GM12878 (cell line): ENCODE results near the gene ADAP1.

ENCODE experiments used
- BHLHE40 ChIP-seq, 2 experiments: fragments of 450-650 bp in 1 of 2; IDR thresholded peaks; 2 replicates each; pipeline ENCODE4 v1.6.1; 2011 to 2017; ENCODE audit warnings: low read depth in 2 of 2, borderline replicate concordance in 1 of 2, improper control_type of control experiment in 1 of 2, low read length in 1 of 2, mild to moderate bottlenecking in 1 of 2
- CTCF ChIP-seq, 3 experiments: IDR thresholded peaks in 2 of 3; conservative IDR thresholded peaks in 1 of 3; 2 replicates each; pipeline ENCODE4 v1.5.1; 2011; ENCODE audit warnings: low read depth in 3 of 3, low read length in 3 of 3, mild to moderate bottlenecking in 3 of 3, control low read depth in 2 of 3, moderate library complexity in 2 of 3, inconsistent platforms in 1 of 3, mixed read lengths in 1 of 3; ENCODE audit not compliant: control insufficient read depth in 2 of 3, insufficient read depth in 1 of 3; ENCODE audit errors: extremely low read depth in 1 of 3
- CUX1 ChIP-seq: IDR thresholded peaks from 2 replicates; pipeline ENCODE4 v1.6.1; 2012; ENCODE audit warnings: improper control_type of control experiment, low read depth, low read length; ENCODE audit not compliant: insufficient replicate concordance
- HDAC6 ChIP-seq: fragments of 200-600 bp; sonication (generic); IDR thresholded peaks from one replicate; pipeline ENCODE4 v1.8.0; 2017; ENCODE audit warnings: antibody characterized with exemption; ENCODE audit not compliant: unreplicated experiment
- JUNB ChIP-seq: IDR thresholded peaks from 2 replicates; pipeline ENCODE4 v1.6.1; 2016; ENCODE audit warnings: antibody characterized with exemption, mild to moderate bottlenecking
- POLR2A ChIP-seq: IDR thresholded peaks from 2 replicates; pipeline ENCODE4 v1.6.1; 2011; ENCODE audit warnings: low read depth, mild to moderate bottlenecking, low read length
- STAT3 ChIP-seq: IDR thresholded peaks from 2 replicates; pipeline ENCODE4 v1.6.1; 2011; ENCODE audit warnings: low read depth, low read length, improper control_type of control experiment

GRCh38 chr7:876077-876971 is 78.2 kb downstream of the ADAP1 start, which contains the start of gene GET4:
- TF ChIP-seq CTCF (IDR thresholded peaks at IDR 0.05 in 2 of 3, conservative IDR thresholded peaks at IDR 0.05 in 1 of 3; ENCODE audit: control insufficient read depth in 2 of 3, extremely low read depth in 1 of 3, insufficient read depth in 1 of 3, low read depth in 3 of 3, low read length in 3 of 3) (peak; percentile 17 to 29 (median 19); a peak in 3 of 6 replicates), POLR2A (peak; percentile 92), BHLHE40 (IDR thresholded peaks at IDR 0.05; ENCODE audit: borderline replicate concordance in 1 of 2, low read depth in 2 of 2, low read length in 1 of 2) (peak; percentile 99 to 100), HDAC6 (no peak), STAT3 (no peak), CUX1 (no peak), JUNB (no peak)
